Measurements from ENCODE around the gene HOXA3.

Gene HOXA3

GRCh38 chr7:27172823-27173510 is 20.6 kb upstream of the HOXA3 start:
- H3K36me3 ChIP-seq (ENCODE audit: control insufficient read depth, insufficient read depth, low read length) = no peaks in the 10 kb centered on the region
- H3K27ac ChIP-seq (ENCODE audit: low read depth, low read length) = peak overlapping the region; percentile 96
- peak overlapping the region; percentile 78 for H3K4me3 ChIP-seq (ENCODE audit: low read length)
- H3K4me1 ChIP-seq (ENCODE audit: control insufficient read depth, insufficient read depth, low read length) = peaks cover 5% of the 10 kb centered on the region
- peak overlapping the region; percentile 81 for H3K9ac ChIP-seq (ENCODE audit: low read length)
- H3K27me3 ChIP-seq (ENCODE audit: control insufficient read depth, insufficient read depth, low read length) = peaks cover 6% of the 10 kb centered on the region

- Histone ChIP-seq H3K4me1 (ENCODE audit: control insufficient read depth, insufficient read depth, low read length) (peaks cover 5% of the 10 kb centered on the region), H3K4me3 (ENCODE audit: low read length) (peak overlapping the region; percentile 78), H3K27ac (ENCODE audit: low read depth, low read length) (peak overlapping the region; percentile 96), H3K9ac (ENCODE audit: low read length) (peak overlapping the region; percentile 74), H3K27me3 (ENCODE audit: control insufficient read depth, insufficient read depth, low read length) (peaks cover 6% of the 10 kb centered on the region), H3K36me3 (ENCODE audit: control insufficient read depth, insufficient read depth, low read length) (no peaks in the 10 kb centered on the region)
Observed at GRCh38 chr7:27172315-27172774, 20.0 kb upstream of the HOXA3 start.

GRCh38 chr7:27171637-27172314 is 19.4 kb upstream of the HOXA3 start:
- Histone ChIP-seq H3K27ac (ENCODE audit: low read depth, low read length) (peak overlapping the region; percentile 96), H3K36me3 (ENCODE audit: control insufficient read depth, insufficient read depth, low read length) (no peaks in the 10 kb centered on the region), H3K4me1 (ENCODE audit: control insufficient read depth, insufficient read depth, low read length) (peaks cover 6% of the 10 kb centered on the region), H3K9ac (ENCODE audit: low read length) (peak overlapping the region; percentile 74), H3K4me3 (ENCODE audit: low read length) (peak overlapping the region; percentile 78), H3K27me3 (ENCODE audit: control insufficient read depth, insufficient read depth, low read length) (peaks cover 6% of the 10 kb centered on the region)

- H3K27ac ChIP-seq (ENCODE audit: low read depth, low read length) = peak overlapping the region; percentile 96
- H3K4me1 ChIP-seq (ENCODE audit: control insufficient read depth, insufficient read depth, low read length) = peaks cover 8% of the 10 kb centered on the region
- peak overlapping the region; percentile 58 for H3K9ac ChIP-seq (ENCODE audit: low read length)
- H3K27me3 ChIP-seq (ENCODE audit: control insufficient read depth, insufficient read depth, low read length) = peaks cover 6% of the 10 kb centered on the region
- peak overlapping the region; percentile 78 for H3K4me3 ChIP-seq (ENCODE audit: low read length)
- no peaks in the 10 kb centered on the region for H3K36me3 ChIP-seq (ENCODE audit: control insufficient read depth, insufficient read depth, low read length)
Observed at GRCh38 chr7:27171325-27171636, 18.9 kb upstream of the HOXA3 start.

GRCh38 chr7:27170426-27171324 is 18.3 kb upstream of the HOXA3 start:
- Histone ChIP-seq H3K27me3 (ENCODE audit: control insufficient read depth, insufficient read depth, low read length) (peaks cover 4% of the 10 kb centered on the region), H3K4me1 (ENCODE audit: control insufficient read depth, insufficient read depth, low read length) (peaks cover 8% of the 10 kb centered on the region), H3K27ac (ENCODE audit: low read depth, low read length) (peak overlapping the region; percentile 96), H3K36me3 (ENCODE audit: control insufficient read depth, insufficient read depth, low read length) (no peaks in the 10 kb centered on the region), H3K9ac (ENCODE audit: low read length) (peak overlapping the region; percentile 22), H3K4me3 (ENCODE audit: low read length) (peak overlapping the region; percentile 78)

- H3K27me3 ChIP-seq (ENCODE audit: control insufficient read depth, insufficient read depth, low read length) = peaks cover 4% of the 10 kb centered on the region
- H3K4me3 ChIP-seq (ENCODE audit: low read length) = peak overlapping the region; percentile 78
- H3K36me3 ChIP-seq (ENCODE audit: control insufficient read depth, insufficient read depth, low read length) = no peaks in the 10 kb centered on the region
- peaks cover 5% of the 10 kb centered on the region for H3K4me1 ChIP-seq (ENCODE audit: control insufficient read depth, insufficient read depth, low read length)
- peak overlapping the region; percentile 22 for H3K9ac ChIP-seq (ENCODE audit: low read length)
- peak overlapping the region; percentile 96 for H3K27ac ChIP-seq (ENCODE audit: low read depth, low read length)
Observed at GRCh38 chr7:27169658-27170425, 17.5 kb upstream of the HOXA3 start.

GRCh38 chr7:27168265-27168947 is 16.0 kb upstream of the HOXA3 start:
- Histone ChIP-seq H3K4me1 (ENCODE audit: control insufficient read depth, insufficient read depth, low read length) (peaks cover 3% of the 10 kb centered on the region), H3K27ac (ENCODE audit: low read depth, low read length) (peak overlapping the region; percentile 96), H3K4me3 (ENCODE audit: low read length) (peak overlapping the region; percentile 78), H3K9ac (ENCODE audit: low read length) (peak overlapping the region; percentile 25), H3K27me3 (ENCODE audit: control insufficient read depth, insufficient read depth, low read length) (peaks cover 4% of the 10 kb centered on the region), H3K36me3 (ENCODE audit: control insufficient read depth, insufficient read depth, low read length) (no peaks in the 10 kb centered on the region)

GRCh38 chr7:27167916-27168264 is 15.5 kb upstream of the HOXA3 start:
- H3K4me1 ChIP-seq (ENCODE audit: control insufficient read depth, insufficient read depth, low read length) = peaks cover 3% of the 10 kb centered on the region
- H3K27me3 ChIP-seq (ENCODE audit: control insufficient read depth, insufficient read depth, low read length) = peaks cover under 1% of the 10 kb centered on the region
- peak overlapping the region; percentile 78 for H3K4me3 ChIP-seq (ENCODE audit: low read length)
- no peaks in the 10 kb centered on the region for H3K36me3 ChIP-seq (ENCODE audit: control insufficient read depth, insufficient read depth, low read length)
- peak overlapping the region; percentile 42 for H3K9ac ChIP-seq (ENCODE audit: low read length)
- peak overlapping the region; percentile 96 for H3K27ac ChIP-seq (ENCODE audit: low read depth, low read length)

GRCh38 chr7:27166531-27167505 is 14.4 kb upstream of the HOXA3 start:
- no peaks in the 10 kb centered on the region for H3K27me3 ChIP-seq (ENCODE audit: control insufficient read depth, insufficient read depth, low read length)
- H3K4me3 ChIP-seq (ENCODE audit: low read length) = peak overlapping the region; percentile 78
- H3K36me3 ChIP-seq (ENCODE audit: control insufficient read depth, insufficient read depth, low read length) = no peaks in the 10 kb centered on the region
- H3K4me1 ChIP-seq (ENCODE audit: control insufficient read depth, insufficient read depth, low read length) = peaks cover 3% of the 10 kb centered on the region
- H3K27ac ChIP-seq (ENCODE audit: low read depth, low read length) = peak overlapping the region; percentile 96
- H3K9ac ChIP-seq (ENCODE audit: low read length) = peak overlapping the region; percentile 19

- Histone ChIP-seq H3K36me3 (ENCODE audit: control insufficient read depth, insufficient read depth, low read length) (no peaks in the 10 kb centered on the region), H3K27ac (ENCODE audit: low read depth, low read length) (peak overlapping the region; percentile 96), H3K4me1 (ENCODE audit: control insufficient read depth, insufficient read depth, low read length) (peaks cover 3% of the 10 kb centered on the region), H3K9ac (ENCODE audit: low read length) (peak overlapping the region; percentile 19), H3K4me3 (ENCODE audit: low read length) (peak overlapping the region; percentile 78), H3K27me3 (ENCODE audit: control insufficient read depth, insufficient read depth, low read length) (no peaks in the 10 kb centered on the region)
Observed at GRCh38 chr7:27165996-27166530, 13.7 kb upstream of the HOXA3 start.

Data from rectal smooth muscle tissue (tissue), 1 donor.